ENCODE measurements around the gene LRRC51.

GRCh38 chr11:72122607-72123006, 42.0 kb downstream of the LRRC51 start:
- TF ChIP-seq CTCF (IDR thresholded peaks at IDR 0.05) = no peak
- TF ChIP-seq POLR2A (IDR thresholded peaks at IDR 0.05) = no peak

Measured in testis (tissue), 2 donors.